GM12878 (cell line): Measurements from ENCODE around the gene TRPV6. TPM values are rescaled to one million over a fixed set of nuclear protein-coding genes. Genes with fewer than 3 reads are reported as not detected.

Experiments used
- ATAC-seq: fragments of 200-7000 bp; cut with Tn5 transposase; 3 replicates; pipeline ENCODE4 v1.9.1; 2020; ENCODE audit warnings: mild to moderate bottlenecking, moderate library complexity
- BruUV-seq: library from RNA; stranded (reverse); fragments of 400-500 nt; replicated peaks from 2 replicates; lab custom pipeline; 2021; lab: Mats Ljungman, UMichigan
- CTCF ChIA-PET: fragments of 300-600 bp; sonication (Branson Sonifier 250); formaldehyde crosslinking; extraction: SDS; loops from one replicate; lab custom pipeline; 2021; ENCODE audit warnings: inconsistent platforms; lab: Yijun Ruan, JAX
- POLR2A ChIA-PET: fragments of 350-600 bp; formaldehyde crosslinking; extraction: SDS; loops from one replicate; lab custom pipeline; 2021; ENCODE audit warnings: inconsistent platforms; lab: Charles Lee
- RAD21 ChIA-PET: fragments of 300-600 bp; sonication (Branson Sonifier 250); formaldehyde crosslinking; loops from one replicate; lab custom pipeline; 2023; ENCODE audit warnings: antibody characterized with exemption; ENCODE audit not compliant: unreplicated experiment; lab: Charles Lee
- SMC1A ChIA-PET: fragments of 300-600 bp; sonication (Branson Sonifier 250); formaldehyde crosslinking; loops from one replicate; lab custom pipeline; 2023; ENCODE audit not compliant: unreplicated experiment, uncharacterized antibody; lab: Charles Lee
- DNase-seq: peaks from one replicate; pipeline ENCODE4 v3.0.0-alpha.2; 2011; ENCODE audit warnings: low read depth, low spot score
- FAIRE-seq: peaks from 3 replicates; lab custom pipeline; 2011; peaks lifted over from hg19 to GRCh38; lab: Jason Lieb, UNC
- H2AFZ ChIP-seq: 2 replicates; pipeline ENCODE4 v1.6.0; 2011; ENCODE audit warnings: low read depth, low read length, control low read depth; ENCODE audit not compliant: control insufficient read depth
- H3K27ac ChIP-seq: 2 replicates; pipeline ENCODE4 v1.5.1; 2011; ENCODE audit warnings: control low read depth; ENCODE audit not compliant: control insufficient read depth, insufficient read depth
- H3K27me3 ChIP-seq, 2 experiments: replicated peaks in 1 of 2; 2 replicates each; pipeline versions ENCODE4 v1.6.0 to v1.6.1; 2011; ENCODE audit warnings: low read length in 1 of 2; ENCODE audit not compliant: control insufficient read depth in 2 of 2, insufficient read depth in 2 of 2
- H3K36me3 ChIP-seq, 2 experiments: 2 replicates each; pipeline ENCODE4 v1.5.1; 2011; ENCODE audit warnings: low read length in 1 of 2; ENCODE audit not compliant: control insufficient read depth in 2 of 2, insufficient read depth in 2 of 2
- H3K4me1 ChIP-seq: 2 replicates; pipeline ENCODE4 v1.6.1; 2011; ENCODE audit warnings: mild to moderate bottlenecking, low read length, moderate library complexity, mixed read lengths; ENCODE audit not compliant: control insufficient read depth, insufficient read depth
- H3K4me2 ChIP-seq: 2 replicates; pipeline ENCODE4 v1.6.0; 2011; ENCODE audit warnings: control low read depth; ENCODE audit not compliant: control insufficient read depth, insufficient read depth
- H3K4me3 ChIP-seq: fragments of 200-600 bp; sonication (generic); 2 replicates; pipeline ENCODE4 v1.5.1; 2016
- H3K79me2 ChIP-seq: 2 replicates; pipeline ENCODE4 v1.6.0; 2011; ENCODE audit warnings: low read length; ENCODE audit not compliant: control insufficient read depth, insufficient read depth
- H3K9ac ChIP-seq: 2 replicates; pipeline ENCODE4 v1.8.0; 2011; ENCODE audit warnings: low read length, control low read depth, mixed read lengths; ENCODE audit not compliant: control insufficient read depth, insufficient read depth
- H3K9me3 ChIP-seq: replicated peaks from 3 replicates; pipeline ENCODE4 v1.5.1; 2011; ENCODE audit warnings: mild to moderate bottlenecking, low read length; ENCODE audit not compliant: control insufficient read depth, insufficient read depth
- H4K20me1 ChIP-seq: 2 replicates; pipeline ENCODE4 v1.6.0; 2011; ENCODE audit not compliant: control insufficient read depth, insufficient read depth
- JUND ChIP-seq: IDR thresholded peaks from 2 replicates; pipeline ENCODE4 v1.6.1; 2012; ENCODE audit warnings: low read depth, mild to moderate bottlenecking, low read length, improper control_type of control experiment, moderate library complexity
- SPI1 ChIP-seq: IDR thresholded peaks from 2 replicates; pipeline ENCODE4 v1.6.1; 2011; ENCODE audit warnings: low read depth, mild to moderate bottlenecking, low read length, moderate library complexity, borderline replicate concordance; ENCODE audit not compliant: insufficient read depth
- WGBS: methylation state at CpG from one replicate; pipeline ENCODE4 v1.1.6; 2016; ENCODE audit warnings: low lambda C conversion rate; ENCODE audit not compliant: insufficient replicate concordance, insufficient coverage; ENCODE audit errors: missing lambda C conversion rate; 5-methylcytosine and 5-hydroxymethylcytosine counted together
- in situ Hi-C: fragments of 300-500 bp; cut with MboI; formaldehyde crosslinking; loops from 9 replicates; pipeline ENCODE4 v1.14.3; 2018; ENCODE audit warnings: mixed read lengths
- intact Hi-C: fragments of 100-400 bp; cut with micrococcal nuclease; formaldehyde crosslinking; loops from one replicate; pipeline ENCODE4 v1.14.2; 2022; ENCODE audit not compliant: unreplicated experiment
- polyA plus RNA-seq, 11 experiments: library from polyadenylated mRNA; depleted of rRNA in 4 of 11; unstranded in 6 of 11; stranded (reverse) in 5 of 11; fragments of >200 nt; fragmentation: Nextera tagmentation in 4 of 11; fragmentation: Illumina TruSeq in 1 of 11; extraction: Ambion mirVana in 4 of 11; extraction: Trizol in 1 of 11; gene quantifications; 1 replicate in 1 of 11; 2 replicates in 10 of 11; pipeline versions ENCODE4 v1.2.1 to v1.2.3, GENCODE V29; 2011 to 2016; ENCODE audit warnings: inconsistent platforms in 2 of 11, missing spikeins in 2 of 11, low read depth in 1 of 11
- total RNA-seq, 4 experiments: library from RNA; depleted of rRNA in 3 of 4; stranded (reverse); fragments of >200 nt in 3 of 4; fragmentation: Illumina TruSeq in 1 of 4; extraction: Trizol in 1 of 4; gene quantifications; 2 replicates each; pipeline versions ENCODE4 v1.2.1 to v1.2.3, GENCODE V29; 2013 to 2021
- TF ChIP-seq, protein P1 (sequence below): fragments of 450-650 bp; IDR thresholded peaks from 2 replicates; pipeline ENCODE4 v1.6.1; 2016; ENCODE audit warnings: mild to moderate bottlenecking, moderate library complexity, borderline replicate concordance
- TF ChIP-seq, protein P2 (sequence below): fragments of 450-650 bp; conservative IDR thresholded peaks from 2 replicates; pipeline ENCODE4 v1.6.1; 2017; ENCODE audit warnings: mild to moderate bottlenecking, moderate library complexity
- TF ChIP-seq, protein P3 (sequence below): fragments of 450-650 bp; IDR thresholded peaks from 2 replicates; pipeline ENCODE4 v1.6.1; 2016; ENCODE audit warnings: mild to moderate bottlenecking

Gene TRPV6
- total and polyA plus RNA-seq, 10 of the 15 experiments (the other 5 are each of a cell fraction or from before 2014, with no cell fraction given), result not detected

DNA sequence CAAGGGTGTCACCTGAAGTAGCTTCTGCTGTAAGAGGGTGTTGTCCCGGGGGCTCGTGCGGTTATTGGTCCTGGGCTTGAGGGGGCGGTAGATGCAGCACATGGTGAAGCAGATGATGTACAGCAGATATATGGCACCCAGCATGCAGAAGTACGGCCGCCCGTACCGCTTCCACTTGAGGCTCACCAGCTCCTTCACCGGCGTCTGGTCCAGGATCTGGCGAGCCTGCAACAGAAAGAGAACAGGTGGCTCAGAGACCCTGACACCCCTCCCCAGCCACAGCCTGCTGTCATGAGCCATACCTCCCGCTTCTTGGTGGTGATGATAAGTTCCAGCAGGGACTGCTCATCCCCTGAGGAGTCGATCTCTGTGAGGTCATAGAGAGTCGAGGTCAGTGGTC lies 10.1 kb downstream of the TRPV6 start (continued):
- TF ChIP-seq, protein P1, sequence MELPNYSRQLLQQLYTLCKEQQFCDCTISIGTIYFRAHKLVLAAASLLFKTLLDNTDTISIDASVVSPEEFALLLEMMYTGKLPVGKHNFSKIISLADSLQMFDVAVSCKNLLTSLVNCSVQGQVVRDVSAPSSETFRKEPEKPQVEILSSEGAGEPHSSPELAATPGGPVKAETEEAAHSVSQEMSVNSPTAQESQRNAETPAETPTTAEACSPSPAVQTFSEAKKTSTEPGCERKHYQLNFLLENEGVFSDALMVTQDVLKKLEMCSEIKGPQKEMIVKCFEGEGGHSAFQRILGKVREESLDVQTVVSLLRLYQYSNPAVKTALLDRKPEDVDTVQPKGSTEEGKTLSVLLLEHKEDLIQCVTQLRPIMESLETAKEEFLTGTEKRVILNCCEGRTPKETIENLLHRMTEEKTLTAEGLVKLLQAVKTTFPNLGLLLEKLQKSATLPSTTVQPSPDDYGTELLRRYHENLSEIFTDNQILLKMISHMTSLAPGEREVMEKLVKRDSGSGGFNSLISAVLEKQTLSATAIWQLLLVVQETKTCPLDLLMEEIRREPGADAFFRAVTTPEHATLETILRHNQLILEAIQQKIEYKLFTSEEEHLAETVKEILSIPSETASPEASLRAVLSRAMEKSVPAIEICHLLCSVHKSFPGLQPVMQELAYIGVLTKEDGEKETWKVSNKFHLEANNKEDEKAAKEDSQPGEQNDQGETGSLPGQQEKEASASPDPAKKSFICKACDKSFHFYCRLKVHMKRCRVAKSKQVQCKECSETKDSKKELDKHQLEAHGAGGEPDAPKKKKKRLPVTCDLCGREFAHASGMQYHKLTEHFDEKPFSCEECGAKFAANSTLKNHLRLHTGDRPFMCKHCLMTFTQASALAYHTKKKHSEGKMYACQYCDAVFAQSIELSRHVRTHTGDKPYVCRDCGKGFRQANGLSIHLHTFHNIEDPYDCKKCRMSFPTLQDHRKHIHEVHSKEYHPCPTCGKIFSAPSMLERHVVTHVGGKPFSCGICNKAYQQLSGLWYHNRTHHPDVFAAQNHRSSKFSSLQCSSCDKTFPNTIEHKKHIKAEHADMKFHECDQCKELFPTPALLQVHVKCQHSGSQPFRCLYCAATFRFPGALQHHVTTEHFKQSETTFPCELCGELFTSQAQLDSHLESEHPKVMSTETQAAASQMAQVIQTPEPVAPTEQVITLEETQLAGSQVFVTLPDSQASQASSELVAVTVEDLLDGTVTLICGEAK, result no peak
- TF ChIP-seq, protein P2, sequence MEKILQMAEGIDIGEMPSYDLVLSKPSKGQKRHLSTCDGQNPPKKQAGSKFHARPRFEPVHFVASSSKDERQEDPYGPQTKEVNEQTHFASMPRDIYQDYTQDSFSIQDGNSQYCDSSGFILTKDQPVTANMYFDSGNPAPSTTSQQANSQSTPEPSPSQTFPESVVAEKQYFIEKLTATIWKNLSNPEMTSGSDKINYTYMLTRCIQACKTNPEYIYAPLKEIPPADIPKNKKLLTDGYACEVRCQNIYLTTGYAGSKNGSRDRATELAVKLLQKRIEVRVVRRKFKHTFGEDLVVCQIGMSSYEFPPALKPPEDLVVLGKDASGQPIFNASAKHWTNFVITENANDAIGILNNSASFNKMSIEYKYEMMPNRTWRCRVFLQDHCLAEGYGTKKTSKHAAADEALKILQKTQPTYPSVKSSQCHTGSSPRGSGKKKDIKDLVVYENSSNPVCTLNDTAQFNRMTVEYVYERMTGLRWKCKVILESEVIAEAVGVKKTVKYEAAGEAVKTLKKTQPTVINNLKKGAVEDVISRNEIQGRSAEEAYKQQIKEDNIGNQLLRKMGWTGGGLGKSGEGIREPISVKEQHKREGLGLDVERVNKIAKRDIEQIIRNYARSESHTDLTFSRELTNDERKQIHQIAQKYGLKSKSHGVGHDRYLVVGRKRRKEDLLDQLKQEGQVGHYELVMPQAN, result no peak

DNA sequence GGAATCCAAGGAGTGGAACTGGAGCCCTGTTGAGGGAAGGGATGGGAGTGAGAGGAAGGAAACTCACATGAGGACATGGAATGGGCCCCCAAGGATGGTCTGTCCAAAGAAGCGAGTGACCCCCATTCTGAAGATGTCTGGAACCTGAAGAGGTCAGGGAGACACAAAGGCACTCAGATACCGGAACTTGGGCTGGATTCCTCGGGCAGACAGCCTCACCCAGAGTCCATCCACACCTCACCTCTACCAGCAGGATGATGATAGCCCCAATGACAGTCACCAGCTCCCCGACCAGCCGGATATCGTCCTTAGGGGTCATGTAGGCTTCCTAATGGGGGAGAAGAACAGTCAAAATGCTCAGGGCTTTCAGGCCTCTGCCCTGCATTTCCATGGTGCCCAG lies 10.7 kb downstream of the TRPV6 start:
- no peak for FAIRE-seq
- Histone ChIP-seq H3K27ac (no peak overlapping the region), H3K9ac (no peak overlapping the region), H3K4me1 (no peaks in the 10 kb centered on the region), H3K9me3 (no peaks in the 10 kb centered on the region; the same call in 2 of the 3 replicates), H3K36me3 (no peaks in the 10 kb centered on the region), H3K4me3 (no peak overlapping the region), H4K20me1 (no peaks in the 10 kb centered on the region), H2AFZ (no peak overlapping the region), H3K27me3 (no peaks in the 10 kb centered on the region), H3K4me2 (no peak overlapping the region), H3K79me2 (no peaks in the 10 kb centered on the region)
- ChIA-PET SMC1A (no interaction called here), RAD21 (no interaction called here), POLR2A (interaction anchor here (0.6 kb wide), 1 partner anchor 1057 kb away, joined by 3 read pairs; no protein-coding TSS in a partner anchor), CTCF (interaction anchor here (0.7 kb wide), 1 partner anchor 127 kb away, joined by 3 read pairs; no protein-coding TSS in a partner anchor)
- 49% methylated on average over 6 of the region's 6 CpGs for WGBS
- no TSS peak for BruUV-seq
- intact Hi-C loops (no loop called here), in situ Hi-C loops (loop anchor here (5.0 to 10.0 kb wide), 2 partner anchors 127 to 340 kb away; no protein-coding TSS in a partner anchor)
- no peak for DNase-seq
- TF ChIP-seq, protein P3, sequence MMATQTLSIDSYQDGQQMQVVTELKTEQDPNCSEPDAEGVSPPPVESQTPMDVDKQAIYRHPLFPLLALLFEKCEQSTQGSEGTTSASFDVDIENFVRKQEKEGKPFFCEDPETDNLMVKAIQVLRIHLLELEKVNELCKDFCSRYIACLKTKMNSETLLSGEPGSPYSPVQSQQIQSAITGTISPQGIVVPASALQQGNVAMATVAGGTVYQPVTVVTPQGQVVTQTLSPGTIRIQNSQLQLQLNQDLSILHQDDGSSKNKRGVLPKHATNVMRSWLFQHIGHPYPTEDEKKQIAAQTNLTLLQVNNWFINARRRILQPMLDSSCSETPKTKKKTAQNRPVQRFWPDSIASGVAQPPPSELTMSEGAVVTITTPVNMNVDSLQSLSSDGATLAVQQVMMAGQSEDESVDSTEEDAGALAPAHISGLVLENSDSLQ, result no peak
- TF ChIP-seq JUND (no peak), SPI1 (no peak)
- no peak for ATAC-seq
